ENCODE measurements around the gene TANGO6.

TANGO6 gene

DNA sequence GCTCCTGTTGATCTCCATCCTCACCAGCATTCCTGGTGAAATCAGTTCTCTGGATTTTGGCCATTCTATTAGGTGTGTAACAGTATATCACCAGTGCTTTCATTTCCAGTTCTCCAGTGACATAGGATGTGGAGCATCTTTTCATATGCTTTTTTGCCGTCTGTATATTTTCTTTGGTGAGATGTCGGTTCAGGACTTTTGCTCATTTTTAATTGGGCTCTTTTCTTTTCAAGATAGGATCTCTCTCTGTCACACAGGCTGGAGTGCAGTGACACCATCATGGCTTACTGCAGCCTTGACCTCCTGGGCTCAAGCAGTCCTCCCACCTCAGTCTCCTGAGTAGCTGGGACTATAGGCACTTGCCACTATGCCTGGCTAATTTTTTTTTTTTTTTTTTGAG lies 74.2 kb downstream of the TANGO6 start:
- TF ChIP-seq, protein P1, sequence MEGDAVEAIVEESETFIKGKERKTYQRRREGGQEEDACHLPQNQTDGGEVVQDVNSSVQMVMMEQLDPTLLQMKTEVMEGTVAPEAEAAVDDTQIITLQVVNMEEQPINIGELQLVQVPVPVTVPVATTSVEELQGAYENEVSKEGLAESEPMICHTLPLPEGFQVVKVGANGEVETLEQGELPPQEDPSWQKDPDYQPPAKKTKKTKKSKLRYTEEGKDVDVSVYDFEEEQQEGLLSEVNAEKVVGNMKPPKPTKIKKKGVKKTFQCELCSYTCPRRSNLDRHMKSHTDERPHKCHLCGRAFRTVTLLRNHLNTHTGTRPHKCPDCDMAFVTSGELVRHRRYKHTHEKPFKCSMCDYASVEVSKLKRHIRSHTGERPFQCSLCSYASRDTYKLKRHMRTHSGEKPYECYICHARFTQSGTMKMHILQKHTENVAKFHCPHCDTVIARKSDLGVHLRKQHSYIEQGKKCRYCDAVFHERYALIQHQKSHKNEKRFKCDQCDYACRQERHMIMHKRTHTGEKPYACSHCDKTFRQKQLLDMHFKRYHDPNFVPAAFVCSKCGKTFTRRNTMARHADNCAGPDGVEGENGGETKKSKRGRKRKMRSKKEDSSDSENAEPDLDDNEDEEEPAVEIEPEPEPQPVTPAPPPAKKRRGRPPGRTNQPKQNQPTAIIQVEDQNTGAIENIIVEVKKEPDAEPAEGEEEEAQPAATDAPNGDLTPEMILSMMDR (IDR thresholded peaks at IDR 0.05), result no peak

GRCh38 chr16:68920349-68920748 lies 77.0 kb downstream of the TANGO6 start:
- TF ChIP-seq, protein P1 (IDR thresholded peaks at IDR 0.05), result no peak

DNA sequence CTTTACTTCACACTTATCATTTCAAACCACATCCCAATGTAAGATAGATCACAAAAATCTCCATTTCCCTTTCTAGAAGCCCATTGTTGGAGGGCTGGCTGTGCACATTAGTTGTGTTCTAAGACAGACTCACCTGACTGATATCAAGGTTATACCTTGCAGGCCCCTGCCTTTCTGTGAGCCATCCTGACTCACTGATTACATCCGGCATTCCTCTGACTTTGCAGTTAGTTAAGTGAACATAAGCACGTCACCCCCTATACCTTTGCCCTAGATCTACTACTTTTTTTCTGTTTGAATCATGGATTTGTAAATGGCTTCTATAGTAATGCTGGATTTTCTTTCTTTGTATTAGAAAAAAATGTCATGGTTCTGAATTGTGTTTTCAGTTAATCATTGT lies 78.3 kb downstream of the TANGO6 start:
- TF ChIP-seq, protein P1 (IDR thresholded peaks at IDR 0.05), result no peak

- TF ChIP-seq, protein P1 (IDR thresholded peaks at IDR 0.05), result no peak
Measured at GRCh38 chr16:68923116-68923515, 79.8 kb downstream of the TANGO6 start.

GRCh38 chr16:68927018-68927417 lies 83.7 kb downstream of the TANGO6 start:
- TF ChIP-seq, protein P1 (IDR thresholded peaks at IDR 0.05), result no peak

DNA sequence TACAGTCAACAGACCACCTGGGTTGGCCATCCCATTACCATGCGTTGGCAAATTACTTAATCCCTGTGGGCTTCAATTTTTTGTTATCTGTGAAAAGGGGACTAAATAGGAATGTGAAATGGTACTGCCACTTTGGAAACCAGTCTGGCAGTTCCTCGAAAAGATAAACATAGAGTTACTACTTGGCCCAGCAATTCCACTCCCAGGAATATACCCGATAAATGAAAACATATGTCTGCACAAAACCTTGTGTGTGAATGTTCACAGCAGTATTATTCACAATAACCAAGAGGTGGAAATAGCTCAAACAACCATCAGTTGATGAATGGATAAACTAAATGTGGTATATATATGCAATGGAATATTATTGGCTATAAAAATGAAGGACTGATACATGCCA lies 87.9 kb downstream of the TANGO6 start:
- TF ChIP-seq, protein P1 (IDR thresholded peaks at IDR 0.05), result no peak

DNA sequence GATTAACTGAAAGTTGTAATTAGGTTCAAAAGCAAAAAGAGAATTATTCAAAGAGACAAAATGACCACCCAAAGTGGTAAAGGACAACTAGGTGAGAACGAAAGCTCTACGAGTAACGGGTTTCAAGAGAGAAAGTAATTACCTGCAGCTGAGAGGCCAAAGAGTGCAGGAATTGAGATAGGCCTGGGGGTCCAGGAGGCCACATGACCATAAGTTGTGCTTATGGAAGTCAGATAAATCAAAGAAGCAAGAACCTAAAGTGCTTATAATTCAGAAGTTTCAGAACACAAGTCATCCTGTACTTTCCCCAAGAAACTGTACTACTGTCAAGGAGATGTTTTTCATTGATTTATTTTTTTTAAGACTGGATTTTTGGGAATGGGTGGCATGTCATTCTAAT lies 91.1 kb downstream of the TANGO6 start:
- TF ChIP-seq, protein P1 (IDR thresholded peaks at IDR 0.05), result no peak

GRCh38 chr16:68935008-68935407 lies 91.7 kb downstream of the TANGO6 start:
- TF ChIP-seq, protein P1 (IDR thresholded peaks at IDR 0.05), result no peak

Data from LNCAP (cell line).